HCT116 (cell line): ENCODE results near the gene KCNIP3. TPM values are rescaled to one million over a fixed set of nuclear protein-coding genes. Genes with fewer than 3 reads are reported as not detected.

ENCODE experiments used
- ATAC-seq: fragments of 200-7000 bp; cut with Tn5 transposase; 2 replicates; pipeline ENCODE4 v1.9.1; 2020; ENCODE audit warnings: mild to moderate bottlenecking, moderate library complexity
- BruUV-seq: library from RNA; stranded (reverse); fragments of 400-500 nt; replicated peaks from 2 replicates; lab custom pipeline; 2021; lab: Mats Ljungman, UMichigan
- CTCF ChIA-PET: fragments of 300-600 bp; sonication (Branson Sonifier 250); formaldehyde crosslinking; loops from one replicate; lab custom pipeline; 2021; ENCODE audit warnings: antibody characterized with exemption; lab: Charles Lee
- POLR2A ChIA-PET: fragments of 300-600, 350-600 bp; sonication (Branson Sonifier 250); formaldehyde crosslinking; loops from one replicate; lab custom pipeline; 2021; ENCODE audit warnings: antibody characterized with exemption; lab: Charles Lee
- RAD21 ChIA-PET, 2 experiments: fragments of 300-600 bp; sonication (Branson Sonifier 250); formaldehyde crosslinking; loops; one replicate each; lab custom pipeline; 2023; ENCODE audit warnings: low total read pairs in 2 of 2; ENCODE audit not compliant: uncharacterized antibody in 2 of 2, unreplicated experiment in 2 of 2, low non-redundant PET in 1 of 2; lab: Charles Lee
- DNase-seq: peaks from one replicate; pipeline ENCODE4 v3.0.0-alpha.2; 2010; ENCODE audit warnings: low read depth, low spot score
- H2AFZ ChIP-seq: fragments of 200-600 bp; shearing (Covaris generic), sonication (generic); 2 replicates; pipeline ENCODE4 v1.6.1; 2017; ENCODE audit warnings: low read depth, mixed run types, mixed read lengths, antibody characterized with exemption, low read length; ENCODE audit not compliant: poor library complexity, severe bottlenecking
- H3K27ac ChIP-seq: 2 replicates; pipeline ENCODE4 v1.5.1; 2012; ENCODE audit warnings: low read depth, low read length
- H3K27me3 ChIP-seq: fragments of 200-600 bp; sonication (generic); 2 replicates; pipeline ENCODE4 v1.6.1; 2016; ENCODE audit warnings: mixed run types, low read length, mixed read lengths; ENCODE audit not compliant: insufficient read depth
- H3K36me3 ChIP-seq, 2 experiments: fragments of 200-500 bp in 1 of 2; fragments of 200-600 bp in 1 of 2; sonication (Bioruptor generic) in 1 of 2; sonication (generic) in 1 of 2; 2 replicates each; pipeline versions ENCODE4 v1.5.1 to v1.6.1; 2014 to 2016; ENCODE audit warnings: low read length in 2 of 2, inconsistent platforms in 1 of 2, mixed read lengths in 1 of 2, mixed run types in 1 of 2; ENCODE audit not compliant: insufficient read depth in 2 of 2, control insufficient read depth in 1 of 2
- H3K4me1 ChIP-seq, 2 experiments: fragments of 200-600 bp in 1 of 2; sonication (generic) in 1 of 2; 2 replicates each; pipeline versions ENCODE4 v1.5.1 to v1.6.1; 2012 to 2017; ENCODE audit warnings: low read length in 2 of 2, inconsistent platforms in 1 of 2, mild to moderate bottlenecking in 1 of 2, mixed read lengths in 1 of 2, mixed run types in 1 of 2, moderate library complexity in 1 of 2; ENCODE audit not compliant: insufficient read depth in 2 of 2, control insufficient read depth in 1 of 2
- H3K4me2 ChIP-seq: fragments of 200-600 bp; sonication (generic); 2 replicates; pipeline ENCODE4 v1.6.1; 2017; ENCODE audit warnings: mixed run types, low read length, mixed read lengths
- H3K4me3 ChIP-seq, 2 experiments: fragments of 200-600 bp in 1 of 2; sonication (generic) in 1 of 2; replicated peaks in 1 of 2; 2 replicates each; pipeline ENCODE4 v1.5.1; 2011 to 2016; ENCODE audit warnings: low read length in 2 of 2, control low read depth in 1 of 2, low read depth in 1 of 2, mild to moderate bottlenecking in 1 of 2, mixed read lengths in 1 of 2, mixed run types in 1 of 2
- H3K79me2 ChIP-seq: fragments of 200-600 bp; sonication (generic); 2 replicates; pipeline ENCODE4 v1.6.1; 2017; ENCODE audit warnings: mild to moderate bottlenecking, mixed run types, low read length, moderate library complexity, mixed read lengths; ENCODE audit not compliant: insufficient read depth
- H3K9ac ChIP-seq: fragments of 200-600 bp; sonication (generic); 2 replicates; pipeline ENCODE4 v1.6.1; 2016; ENCODE audit warnings: low read length, mixed read lengths
- H3K9me2 ChIP-seq: fragments of 200-600 bp; sonication (generic), shearing (Covaris generic); 2 replicates; pipeline ENCODE4 v1.6.1; 2017; ENCODE audit warnings: mixed run types, mild to moderate bottlenecking, moderate library complexity; ENCODE audit not compliant: insufficient read depth
- H3K9me3 ChIP-seq, 2 experiments: fragments of 200-500 bp in 1 of 2; fragments of 200-600 bp in 1 of 2; sonication (Bioruptor generic) in 1 of 2; sonication (generic) in 1 of 2; 2 replicates each; pipeline ENCODE4 v1.6.1; 2014 to 2017; ENCODE audit warnings: low read length in 2 of 2, mixed read lengths in 2 of 2, inconsistent platforms in 1 of 2, low read depth in 1 of 2, mild to moderate bottlenecking in 1 of 2, mixed run types in 1 of 2, moderate library complexity in 1 of 2; ENCODE audit not compliant: control insufficient read depth in 1 of 2, insufficient read depth in 1 of 2
- H4K20me1 ChIP-seq: fragments of 200-600 bp; sonication (generic), shearing (Covaris generic); 2 replicates; pipeline ENCODE4 v1.6.1; 2017; ENCODE audit warnings: mixed run types, mild to moderate bottlenecking, moderate library complexity; ENCODE audit not compliant: insufficient read depth
- CBX3 ChIP-seq: IDR thresholded peaks from 2 replicates; pipeline ENCODE4 v1.6.1; 2012; ENCODE audit warnings: low read depth
- CTCF ChIP-seq, 3 experiments: fragments of 200-600 bp in 1 of 3; sonication (generic) in 1 of 3; IDR thresholded peaks in 2 of 3; conservative IDR thresholded peaks in 1 of 3; 2 replicates each; pipeline ENCODE4 v1.5.1; 2012 to 2017; ENCODE audit warnings: low read depth in 2 of 3, low read length in 2 of 3, antibody characterized with exemption in 1 of 3, borderline replicate concordance in 1 of 3, control low read depth in 1 of 3, mild to moderate bottlenecking in 1 of 3, mixed read lengths in 1 of 3, mixed run types in 1 of 3, moderate library complexity in 1 of 3; ENCODE audit not compliant: insufficient read depth in 1 of 3
- EZH2phosphoT487 ChIP-seq: fragments of 200-600 bp; IDR thresholded peaks from 2 replicates; pipeline ENCODE4 v1.6.1; 2018; ENCODE audit warnings: antibody characterized with exemption, borderline replicate concordance
- RAD21 ChIP-seq: IDR thresholded peaks from 2 replicates; pipeline ENCODE4 v1.6.1; 2012; ENCODE audit warnings: low read depth, mild to moderate bottlenecking
- REST ChIP-seq: IDR thresholded peaks from 2 replicates; pipeline ENCODE4 v1.6.1; 2012; ENCODE audit warnings: low read depth
- intact Hi-C: fragments of 100-400 bp; cut with micrococcal nuclease; formaldehyde crosslinking; loops from 2 replicates; pipeline ENCODE4 v1.10.0; 2022
- total RNA-seq: library from RNA; stranded (reverse); gene quantifications from one replicate; pipeline ENCODE4 v1.2.1, GENCODE V29; 2021; ENCODE audit not compliant: unreplicated experiment

Gene KCNIP3
- total RNA-seq, 1 experiment from 2014 or later = 3.1 TPM

GRCh38 chr2:95323347-95324155 is 26.4 kb downstream of the KCNIP3 start:
- ChIA-PET POLR2A (no interaction called here), CTCF (no interaction called here), RAD21 (no interaction called here)
- no peaks in the 10 kb centered on the region for H3K9me3 ChIP-seq
- intact Hi-C loops = loop anchor here (2.0 kb wide), 1 partner anchor 405 kb away; no protein-coding TSS in a partner anchor
- no peaks in the 10 kb centered on the region for H4K20me1 ChIP-seq
- no peaks in the 10 kb centered on the region for H3K9me2 ChIP-seq
- no peak overlapping the region for H3K9ac ChIP-seq
- 0 out of 2 replicates have a peak, but pooled peaks have one; percentile 41 for TF ChIP-seq CBX3
- TF ChIP-seq REST = no peak
- TF ChIP-seq EZH2phosphoT487 = no peak
- peak; percentile 83 for TF ChIP-seq RAD21
- peak; percentile 74 to 89 (median 74) for TF ChIP-seq CTCF (IDR thresholded peaks at IDR 0.05 in 2 of 3, conservative IDR thresholded peaks at IDR 0.05 in 1 of 3; ENCODE audit: borderline replicate concordance in 1 of 3, insufficient read depth in 1 of 3, low read depth in 2 of 3, low read length in 2 of 3)
- no peaks in the 10 kb centered on the region for H3K36me3 ChIP-seq
- H3K27ac ChIP-seq = no peak overlapping the region
- H3K4me3 ChIP-seq = no peak overlapping the region
- BruUV-seq = no TSS peak
- peak; percentile 55 for DNase-seq
- H3K79me2 ChIP-seq = no peaks in the 10 kb centered on the region
- ATAC-seq = peak; percentile 97
- H2AFZ ChIP-seq = peak overlapping the region; percentile 92
- H3K4me2 ChIP-seq = peak overlapping the region; percentile 28; the same call in 1 of the 2 replicates
- H3K4me1 ChIP-seq = peaks cover 3 to 7% of the 10 kb centered on the region in 2 experiments; a peak in 2 of 4 replicates
- no peaks in the 10 kb centered on the region for H3K27me3 ChIP-seq
